MCF 10A (cell line): ENCODE measurements around the gene SMYD3. TPM values are rescaled to one million over a fixed set of nuclear protein-coding genes. Genes with fewer than 3 reads are reported as not detected.

ENCODE experiments used
- BruUV-seq: library from RNA; stranded (reverse); fragments of 400-500 nt; replicated peaks from 2 replicates; lab custom pipeline; 2021; lab: Mats Ljungman, UMichigan
- CTCF ChIA-PET: fragments of 300-600 bp; sonication (Branson Sonifier 250); formaldehyde crosslinking; extraction: SDS; loops from one replicate; lab custom pipeline; 2021; ENCODE audit warnings: antibody characterized with exemption, inconsistent platforms; lab: Yijun Ruan, JAX
- POLR2A ChIA-PET: fragments of 300-600, 350-650 bp; sonication (Branson Sonifier 250); formaldehyde crosslinking; extraction: SDS; loops from one replicate; lab custom pipeline; 2020; ENCODE audit warnings: antibody characterized with exemption, inconsistent platforms; lab: Yijun Ruan, JAX
- DNase-seq: peaks from one replicate; pipeline ENCODE4 v3.0.0-alpha.2; 2018; ENCODE audit not compliant: unreplicated experiment
- H3K27ac Mint-ChIP-seq: one replicate; pipeline ENCODE4 v1.8.0; 2022; ENCODE audit warnings: mild to moderate bottlenecking, low read depth, mixed read lengths; ENCODE audit not compliant: unreplicated experiment
- H3K27me3 Mint-ChIP-seq: one replicate; pipeline ENCODE4 v1.8.0; 2022; ENCODE audit warnings: mixed read lengths; ENCODE audit not compliant: insufficient read depth, unreplicated experiment
- H3K36me3 Mint-ChIP-seq: one replicate; pipeline ENCODE4 v1.8.0; 2022; ENCODE audit warnings: mild to moderate bottlenecking, moderate library complexity, mixed read lengths; ENCODE audit not compliant: insufficient read depth, unreplicated experiment
- H3K4me1 Mint-ChIP-seq: one replicate; pipeline ENCODE4 v1.8.0; 2022; ENCODE audit warnings: mixed read lengths; ENCODE audit not compliant: insufficient read depth, unreplicated experiment
- H3K4me3 Mint-ChIP-seq: one replicate; pipeline ENCODE4 v1.8.0; 2022; ENCODE audit warnings: mild to moderate bottlenecking, moderate library complexity, mixed read lengths; ENCODE audit not compliant: unreplicated experiment
- H3K9me3 Mint-ChIP-seq: one replicate; pipeline ENCODE4 v1.8.0; 2022; ENCODE audit warnings: mixed read lengths; ENCODE audit not compliant: unreplicated experiment
- CTCF ChIP-seq: fragments of 200-600 bp; IDR thresholded peaks from one replicate; pipeline ENCODE4 v1.8.0; 2022; ENCODE audit warnings: antibody characterized with exemption, mild to moderate bottlenecking; ENCODE audit not compliant: unreplicated experiment
- intact Hi-C: fragments of 100-400 bp; cut with micrococcal nuclease; formaldehyde crosslinking; loops from 2 replicates; pipeline ENCODE4 v1.14.1; 2022
- total RNA-seq: library from RNA; stranded (reverse); gene quantifications from 2 replicates; pipeline ENCODE4 v1.2.3, GENCODE V29; 2022

The SMYD3 gene
- total RNA-seq, 1 experiment from 2014 or later = 26.9 TPM

- Mint-ChIP-seq H3K27ac (no peak overlapping the region), H3K9me3 (no peaks in the 10 kb centered on the region), H3K27me3 (no peaks in the 10 kb centered on the region), H3K4me1 (no peaks in the 10 kb centered on the region), H3K36me3 (no peaks in the 10 kb centered on the region), H3K4me3 (no peak overlapping the region)
- no peak for TF ChIP-seq CTCF
- intact Hi-C loops = no loop called here
- CTCF ChIA-PET = interaction anchor here (1.6 kb wide), 1 partner anchor 11 kb away, joined by 8 read pairs; no protein-coding TSS in a partner anchor
- DNase-seq = no peak
- POLR2A ChIA-PET = no interaction called here
- no TSS peak for BruUV-seq
These were observed 538.3 kb downstream of the SMYD3 start for GRCh38 chr1:245968775-245969174.

GRCh38 chr1:245965398-245965797, 541.7 kb downstream of the SMYD3 start:
- no TSS peak for BruUV-seq
- Mint-ChIP-seq H3K4me1 (no peaks in the 10 kb centered on the region), H3K4me3 (no peak overlapping the region), H3K27ac (no peak overlapping the region), H3K9me3 (no peaks in the 10 kb centered on the region), H3K27me3 (no peaks in the 10 kb centered on the region), H3K36me3 (no peaks in the 10 kb centered on the region)
- CTCF ChIA-PET = interaction anchor here (0.6 kb wide), 1 partner anchor 448 kb away, joined by 3 read pairs; no protein-coding TSS in a partner anchor
- no peak for TF ChIP-seq CTCF
- intact Hi-C loops = no loop called here
- DNase-seq = no peak
- POLR2A ChIA-PET = no interaction called here

GRCh38 chr1:245963649-245964048, 543.4 kb downstream of the SMYD3 start:
- CTCF ChIA-PET = interaction anchor here (0.5 to 1.0 kb wide), 3 partner anchors 105 to 810 kb away, joined by 3 read pairs; no protein-coding TSS in a partner anchor
- H3K27ac Mint-ChIP-seq = no peak overlapping the region
- no peak overlapping the region for H3K4me3 Mint-ChIP-seq
- H3K27me3 Mint-ChIP-seq = no peaks in the 10 kb centered on the region
- intact Hi-C loops = no loop called here
- no peaks in the 10 kb centered on the region for H3K9me3 Mint-ChIP-seq
- no TSS peak for BruUV-seq
- H3K4me1 Mint-ChIP-seq = no peaks in the 10 kb centered on the region
- no peak for TF ChIP-seq CTCF
- H3K36me3 Mint-ChIP-seq = no peaks in the 10 kb centered on the region
- POLR2A ChIA-PET = interaction anchor here (0.6 to 1.1 kb wide), 2 partner anchors 10 to 47 kb away, joined by 3 to 4 read pairs; no protein-coding TSS in a partner anchor
- no peak for DNase-seq

- no peak for TF ChIP-seq CTCF
- BruUV-seq = no TSS peak
These were observed 544.6 kb downstream of the SMYD3 start for GRCh38 chr1:245962453-245962852.

More at GRCh38 chr1:245962453-245962852, 544.6 kb downstream of the SMYD3 start:
- Mint-ChIP-seq H3K27me3 (no peaks in the 10 kb centered on the region), H3K36me3 (no peaks in the 10 kb centered on the region), H3K27ac (no peak overlapping the region), H3K9me3 (no peaks in the 10 kb centered on the region), H3K4me3 (no peak overlapping the region), H3K4me1 (no peaks in the 10 kb centered on the region)
- intact Hi-C loops = no loop called here
- ChIA-PET POLR2A (interaction anchor here (1.1 kb wide), 1 partner anchor 9 kb away, joined by 4 read pairs; no protein-coding TSS in a partner anchor), CTCF (interaction anchor here (0.5 to 0.9 kb wide), 6 partner anchors 10 to 1427 kb away, joined by 3 to 4 read pairs (median 3); no protein-coding TSS in a partner anchor)
- no peak for DNase-seq
